ENCODE data around the gene PVALEF. TPM values are rescaled to one million over a fixed set of nuclear protein-coding genes. Genes with fewer than 3 reads are reported as not detected.

Gene PVALEF
- total RNA-seq, 1 donor from 2014 or later, result not detected

DNA sequence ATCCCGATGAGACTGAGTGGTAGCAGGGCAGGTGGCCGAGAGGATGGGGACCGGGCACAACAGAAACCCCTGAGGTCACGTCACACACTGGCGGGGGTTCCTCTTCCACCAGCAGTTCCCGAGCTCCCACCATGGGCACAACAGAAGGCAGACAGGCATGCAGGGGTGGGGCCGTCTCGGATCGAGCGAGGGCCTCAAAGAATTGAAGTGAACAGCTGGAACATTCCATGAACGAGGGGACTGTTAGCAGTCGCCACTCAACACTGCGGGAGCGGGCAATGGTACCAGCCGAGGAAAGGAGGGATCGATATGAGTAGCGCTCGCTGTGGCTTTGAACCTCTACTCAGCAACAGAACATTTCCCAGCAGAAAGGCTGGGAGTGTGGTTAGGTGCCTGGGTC, 52.2 kb downstream of the PVALEF start:
- intact Hi-C loops (cut with DNase I), result no loop called here
- DNase-seq, result no peak
- no peak overlapping the region for H3K4me3 ChIP-seq
- H3K27me3 ChIP-seq (ENCODE audit: low read depth), result no peaks in the 10 kb centered on the region
- peaks cover 4% of the 10 kb centered on the region for H3K36me3 ChIP-seq
- H3K9me3 ChIP-seq, result no peaks in the 10 kb centered on the region
- no peak for ATAC-seq
- H3K27ac ChIP-seq, result no peak overlapping the region
- H3K4me1 ChIP-seq, result peaks cover 14% of the 10 kb centered on the region
- TF ChIP-seq, protein P1, sequence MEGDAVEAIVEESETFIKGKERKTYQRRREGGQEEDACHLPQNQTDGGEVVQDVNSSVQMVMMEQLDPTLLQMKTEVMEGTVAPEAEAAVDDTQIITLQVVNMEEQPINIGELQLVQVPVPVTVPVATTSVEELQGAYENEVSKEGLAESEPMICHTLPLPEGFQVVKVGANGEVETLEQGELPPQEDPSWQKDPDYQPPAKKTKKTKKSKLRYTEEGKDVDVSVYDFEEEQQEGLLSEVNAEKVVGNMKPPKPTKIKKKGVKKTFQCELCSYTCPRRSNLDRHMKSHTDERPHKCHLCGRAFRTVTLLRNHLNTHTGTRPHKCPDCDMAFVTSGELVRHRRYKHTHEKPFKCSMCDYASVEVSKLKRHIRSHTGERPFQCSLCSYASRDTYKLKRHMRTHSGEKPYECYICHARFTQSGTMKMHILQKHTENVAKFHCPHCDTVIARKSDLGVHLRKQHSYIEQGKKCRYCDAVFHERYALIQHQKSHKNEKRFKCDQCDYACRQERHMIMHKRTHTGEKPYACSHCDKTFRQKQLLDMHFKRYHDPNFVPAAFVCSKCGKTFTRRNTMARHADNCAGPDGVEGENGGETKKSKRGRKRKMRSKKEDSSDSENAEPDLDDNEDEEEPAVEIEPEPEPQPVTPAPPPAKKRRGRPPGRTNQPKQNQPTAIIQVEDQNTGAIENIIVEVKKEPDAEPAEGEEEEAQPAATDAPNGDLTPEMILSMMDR (IDR thresholded peaks at IDR 0.05), result no peak

DNA sequence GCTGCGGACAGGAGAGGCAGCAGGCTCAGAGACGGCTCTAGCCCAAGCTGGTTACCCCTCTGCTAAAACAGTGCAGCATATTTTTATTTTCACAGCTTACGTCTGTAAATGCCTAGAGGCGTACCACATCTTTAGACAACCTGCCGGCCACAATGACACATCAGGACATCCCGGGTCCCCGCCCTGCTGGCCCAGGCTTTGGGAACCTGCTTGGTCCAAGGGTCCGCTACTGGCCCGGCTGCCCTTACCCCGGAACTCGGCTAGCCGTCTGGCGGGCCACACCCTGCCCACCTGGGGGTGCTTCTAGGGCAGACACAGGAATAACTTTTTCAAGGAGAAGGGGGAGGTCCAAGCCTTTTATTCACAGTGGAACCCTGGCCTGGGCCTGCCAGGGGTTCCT, 53.2 kb downstream of the PVALEF start:
- Histone ChIP-seq H3K4me3 (no peak overlapping the region), H3K27me3 (ENCODE audit: low read depth) (no peaks in the 10 kb centered on the region), H3K27ac (no peak overlapping the region), H3K36me3 (peaks cover 4% of the 10 kb centered on the region), H3K9me3 (no peaks in the 10 kb centered on the region), H3K4me1 (peaks cover 17% of the 10 kb centered on the region)
- ATAC-seq, result no peak
- intact Hi-C loops (cut with DNase I), result no loop called here
- no peak for DNase-seq
- TF ChIP-seq, protein P1 (IDR thresholded peaks at IDR 0.05), result no peak

DNA sequence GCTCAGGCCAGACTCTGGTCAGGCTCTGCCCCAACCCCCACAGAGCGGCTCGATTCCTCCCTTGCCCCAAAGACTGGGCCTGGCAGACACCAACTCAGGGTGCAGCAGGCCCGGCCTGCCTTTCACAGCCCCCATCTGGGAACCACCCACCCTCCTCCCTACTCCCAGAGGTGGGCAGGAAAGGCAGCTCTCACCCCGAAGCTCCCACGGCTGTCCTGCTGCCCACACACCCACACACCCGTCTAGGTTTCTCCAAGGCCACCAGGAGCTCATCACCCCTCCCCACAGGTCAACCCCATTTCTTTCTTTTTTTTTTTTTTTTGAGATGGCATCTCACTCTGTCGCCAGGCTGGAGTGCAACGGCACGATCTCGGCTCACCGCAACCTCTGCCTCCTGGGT, 53.7 kb downstream of the PVALEF start:
- TF ChIP-seq, protein P1 (IDR thresholded peaks at IDR 0.05), result no peak
- intact Hi-C loops (cut with DNase I), result no loop called here
- Histone ChIP-seq H3K27ac (no peak overlapping the region), H3K4me1 (peaks cover 22% of the 10 kb centered on the region), H3K4me3 (no peak overlapping the region), H3K27me3 (ENCODE audit: low read depth) (no peaks in the 10 kb centered on the region), H3K9me3 (no peaks in the 10 kb centered on the region), H3K36me3 (peaks cover 4% of the 10 kb centered on the region)
- DNase-seq (no peak), ATAC-seq (no peak)

DNA sequence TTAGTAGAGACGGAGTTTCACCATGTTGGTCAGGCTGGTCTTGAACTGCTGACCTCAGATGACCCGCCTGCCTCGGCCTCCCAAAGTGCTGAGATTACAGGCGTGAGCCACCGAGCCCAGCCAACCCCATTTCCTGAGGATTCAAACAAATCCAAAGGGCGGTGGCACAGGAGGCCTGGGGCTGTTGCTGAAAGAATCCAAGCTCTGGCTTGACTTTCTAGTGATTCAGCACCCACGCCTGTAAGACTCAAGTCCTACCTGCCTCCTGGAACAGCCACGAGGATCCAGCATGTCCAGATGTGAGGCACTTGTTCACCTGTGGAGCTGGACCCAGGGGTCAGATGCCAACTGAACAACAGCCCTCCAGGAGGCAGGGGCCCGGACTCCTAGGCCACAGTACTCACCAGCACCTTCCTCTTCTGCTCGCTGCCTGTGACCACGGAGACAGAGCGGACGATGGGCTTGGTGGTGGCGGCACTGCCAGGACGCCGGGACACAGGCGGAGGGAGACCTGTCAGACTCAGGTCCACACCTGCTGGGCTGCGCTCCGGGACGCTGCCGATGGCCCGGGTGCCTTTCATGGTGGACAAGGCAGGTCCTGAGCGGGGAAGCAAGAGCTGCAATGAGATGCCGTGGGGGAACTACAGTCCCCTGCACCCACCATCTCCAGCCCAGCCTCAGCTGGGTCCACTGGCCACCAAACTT, 54.3 kb downstream of the PVALEF start:
- H3K4me3 ChIP-seq, result no peak overlapping the region
- H3K4me1 ChIP-seq, result peaks cover 22% of the 10 kb centered on the region
- H3K27me3 ChIP-seq (ENCODE audit: low read depth), result no peaks in the 10 kb centered on the region
- H3K27ac ChIP-seq, result no peak overlapping the region
- intact Hi-C loops (cut with DNase I), result no loop called here
- DNase-seq (no peak), ATAC-seq (no peak)
- TF ChIP-seq, protein P1 (IDR thresholded peaks at IDR 0.05), result no peak
- peaks cover 4% of the 10 kb centered on the region for H3K36me3 ChIP-seq
- no peaks in the 10 kb centered on the region for H3K9me3 ChIP-seq

DNA sequence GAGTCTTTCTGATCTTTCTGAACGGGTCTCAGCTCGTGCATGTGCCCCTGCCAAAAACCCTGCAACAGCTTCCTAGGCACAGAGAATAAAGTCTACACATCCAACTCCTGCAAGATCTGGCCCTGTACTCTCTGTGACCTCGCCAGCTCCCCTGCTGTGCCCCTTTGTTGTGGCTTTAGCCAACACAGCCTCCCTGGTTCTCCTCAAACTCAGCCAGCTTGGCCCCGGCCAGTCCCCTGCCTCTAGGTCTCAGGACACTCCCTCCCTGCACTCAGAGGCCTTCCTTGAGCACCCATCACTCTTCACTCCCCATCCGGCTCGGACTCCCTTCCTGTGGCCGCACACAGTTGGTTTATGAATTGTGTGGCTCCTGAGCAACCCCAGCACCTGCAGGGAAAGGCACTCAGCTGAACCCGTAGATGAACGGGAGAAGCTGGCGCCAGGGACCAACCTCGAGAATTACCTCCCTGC, 56.1 kb downstream of the PVALEF start:
- DNase-seq, result no peak
- Histone ChIP-seq H3K36me3 (peaks cover 4% of the 10 kb centered on the region), H3K4me3 (no peak overlapping the region), H3K4me1 (peaks cover 22% of the 10 kb centered on the region), H3K27ac (no peak overlapping the region), H3K27me3 (ENCODE audit: low read depth) (no peaks in the 10 kb centered on the region), H3K9me3 (no peaks in the 10 kb centered on the region)
- no peak for ATAC-seq
- TF ChIP-seq, protein P1 (IDR thresholded peaks at IDR 0.05), result no peak
- intact Hi-C loops (cut with DNase I), result no loop called here
